SK-N-DZ (cell line): ENCODE measurements around the gene PPT2.
"Not testable (repeated sequence)": the region's sequence is repeated elsewhere in the genome, so short reads cannot be mapped to it uniquely, and the experiment has no call there.

Experiments
- DNase-seq: peaks from one replicate; pipeline ENCODE4 v3.0.0-alpha.2; 2015; ENCODE audit warnings: low spot score
- small RNA-seq, 2 experiments: library from RNA; depleted of rRNA; stranded (forward); fragments of <200 nt; gene quantifications; one replicate each; pipeline ENCODE3, GENCODE V24; 2014

PPT2 gene

GRCh38 chr6:32204268-32204715 lies 50.4 kb downstream of the PPT2 start:
- no peak for DNase-seq

- DNase-seq: no peak
These were observed 55.1 kb downstream of the PPT2 start for GRCh38 chr6:32208996-32209395.

- DNase-seq: no peak
These were observed 56.3 kb downstream of the PPT2 start for GRCh38 chr6:32210191-32210601.

GRCh38 chr6:32211432-32211831 lies 57.5 kb downstream of the PPT2 start:
- DNase-seq: not testable (repeated sequence)

- no peak for DNase-seq
These were observed 58.3 kb downstream of the PPT2 start for GRCh38 chr6:32212076-32212760.

Small RNA genes lying within 50 kb of the gene (small RNA-seq; reads per million reads assigned to genes)
- 0 reads per million in 2 experiments for gene AL662884.1
- 0 reads per million in 2 experiments for gene MIR6833
